OCI-LY7 (cell line): ENCODE measurements around the gene IKZF1. TPM values are rescaled to one million over a fixed set of nuclear protein-coding genes. Genes with fewer than 3 reads are reported as not detected.

Experiments
- BruUV-seq: library from RNA; stranded (reverse); fragments of 400-500 nt; replicated peaks from 2 replicates; lab custom pipeline; 2021; lab: Mats Ljungman, UMichigan
- CTCF ChIA-PET: fragments of 300-600 bp; sonication (Branson Sonifier 250); formaldehyde crosslinking; loops from one replicate; lab custom pipeline; 2022; ENCODE audit warnings: antibody characterized with exemption; ENCODE audit not compliant: unreplicated experiment; lab: Charles Lee
- POLR2A ChIA-PET: fragments of 300-600 bp; sonication (Branson Sonifier 250); formaldehyde crosslinking; loops from one replicate; lab custom pipeline; 2022; ENCODE audit warnings: antibody characterized with exemption; lab: Charles Lee
- DNase-seq: peaks from one replicate; pipeline ENCODE4 v3.0.0-alpha.2; 2015; ENCODE audit warnings: low spot score
- H2AFZ ChIP-seq: fragments of 200-600 bp; sonication (generic), shearing (Covaris generic); 2 replicates; pipeline ENCODE4 v1.6.1; 2014; ENCODE audit warnings: mild to moderate bottlenecking, antibody characterized with exemption, low read length, moderate library complexity
- H3K27ac ChIP-seq: fragments of 200-600 bp; sonication (generic); 2 replicates; pipeline ENCODE4 v1.5.1; 2014; ENCODE audit warnings: mixed run types, low read depth, mild to moderate bottlenecking, moderate library complexity, low read length, inconsistent platforms; ENCODE audit not compliant: poor library complexity, severe bottlenecking
- H3K36me3 ChIP-seq: fragments of 200-600 bp; sonication (generic); 2 replicates; pipeline ENCODE4 v1.6.1; 2014; ENCODE audit warnings: mild to moderate bottlenecking, antibody characterized with exemption, low read length, moderate library complexity, mixed read lengths; ENCODE audit not compliant: insufficient read depth
- H3K4me1 ChIP-seq: fragments of 200-600 bp; sonication (generic); 2 replicates; pipeline ENCODE4 v1.5.1; 2014; ENCODE audit warnings: mild to moderate bottlenecking, low read length; ENCODE audit not compliant: insufficient read depth, poor library complexity, severe bottlenecking
- H3K4me2 ChIP-seq: fragments of 200-600 bp; sonication (generic); 2 replicates; pipeline ENCODE4 v1.6.1; 2014; ENCODE audit warnings: mild to moderate bottlenecking, low read length
- H3K4me3 ChIP-seq: fragments of 200-600 bp; sonication (generic); 2 replicates; pipeline ENCODE4 v1.5.1; 2014; ENCODE audit warnings: mild to moderate bottlenecking, low read depth, low read length; ENCODE audit not compliant: poor library complexity, severe bottlenecking
- H3K79me2 ChIP-seq: fragments of 200-600 bp; sonication (generic); 2 replicates; pipeline ENCODE4 v1.6.1; 2016; ENCODE audit warnings: low read depth, mild to moderate bottlenecking, low read length, moderate library complexity, mixed read lengths; ENCODE audit not compliant: insufficient read depth
- H3K9me2 ChIP-seq: fragments of 200-600 bp; sonication (generic); 2 replicates; pipeline ENCODE4 v1.6.1; 2016; ENCODE audit warnings: mild to moderate bottlenecking, low read length, mixed read lengths; ENCODE audit not compliant: insufficient read depth
- H3K9me3 ChIP-seq: fragments of 200-600 bp; sonication (generic); 2 replicates; pipeline ENCODE4 v1.6.1; 2014; ENCODE audit warnings: mild to moderate bottlenecking, mixed run types, low read length, mixed read lengths
- H4K20me1 ChIP-seq: fragments of 200-600 bp; sonication (generic); 2 replicates; pipeline ENCODE4 v1.6.1; 2014; ENCODE audit warnings: mild to moderate bottlenecking, antibody characterized with exemption, low read length, moderate library complexity, mixed read lengths; ENCODE audit not compliant: insufficient read depth
- CTCF ChIP-seq: fragments of 200-600 bp; sonication (generic); conservative IDR thresholded peaks from 2 replicates; pipeline ENCODE4 v1.5.1; 2014; ENCODE audit warnings: mild to moderate bottlenecking, antibody characterized with exemption, low read length, moderate library complexity, mixed read lengths
- EZH2phosphoT487 ChIP-seq: fragments of 200-600 bp; sonication (generic); IDR thresholded peaks from 2 replicates; pipeline ENCODE4 v1.6.1; 2018; ENCODE audit warnings: low read depth, borderline replicate concordance, mild to moderate bottlenecking, mixed run types, antibody characterized with exemption, low read length, moderate library complexity, mixed read lengths
- intact Hi-C: fragments of 100-400 bp; cut with micrococcal nuclease; formaldehyde crosslinking; loops from one replicate; pipeline ENCODE4 v1.10.0; 2022; ENCODE audit not compliant: unreplicated experiment
- total RNA-seq, 2 experiments: library from RNA; depleted of rRNA in 1 of 2; stranded (reverse); fragments of >200 nt in 1 of 2; shearing (Covaris generic) in 1 of 2; gene quantifications; 2 replicates each; pipeline ENCODE4 v1.2.3, GENCODE V29; 2014 to 2022

The IKZF1 gene
- total RNA-seq, 2 experiments from 2014 or later, result 108 to 161 TPM

- H4K20me1 ChIP-seq, result no peaks in the 10 kb centered on the region
- no peaks in the 10 kb centered on the region for H3K9me3 ChIP-seq
- TF ChIP-seq EZH2phosphoT487 (no peak), CTCF (no peak)
- no peak overlapping the region for H3K27ac ChIP-seq
- BruUV-seq, result no TSS peak
- peaks cover 95% of the 10 kb centered on the region for H3K36me3 ChIP-seq
- POLR2A ChIA-PET, result interaction anchor here (1.3 kb wide), 1 partner anchor 10 kb away, joined by 3 read pairs; no protein-coding TSS in a partner anchor
- no peak overlapping the region for H3K4me2 ChIP-seq
- intact Hi-C loops, result no loop called here
- DNase-seq, result no peak
- H3K79me2 ChIP-seq, result peaks cover 9% of the 10 kb centered on the region; the same call in 1 of the 2 replicates
- no peaks in the 10 kb centered on the region for H3K9me2 ChIP-seq
- CTCF ChIA-PET, result no interaction called here
- no peak overlapping the region for H2AFZ ChIP-seq
- H3K4me1 ChIP-seq, result peaks cover 10% of the 10 kb centered on the region
- H3K4me3 ChIP-seq, result no peak overlapping the region
Observed at GRCh38 chr7:50357426-50357825, 52.9 kb downstream of the IKZF1 start.

- no peak overlapping the region for H3K4me2 ChIP-seq
- H3K9me3 ChIP-seq, result no peaks in the 10 kb centered on the region
- H2AFZ ChIP-seq, result no peak overlapping the region
- ChIA-PET CTCF (no interaction called here), POLR2A (interaction anchor here (0.6 to 2.3 kb wide), 3 partner anchors 11 to 764 kb away, joined by 4 to 6 read pairs (median 5); no protein-coding TSS in a partner anchor)
- H3K79me2 ChIP-seq, result 0 out of 2 replicates have a peak, but pooled peaks cover 1% of the 10 kb centered on the region
- no peak overlapping the region for H3K4me3 ChIP-seq
- H3K4me1 ChIP-seq, result peaks cover 10% of the 10 kb centered on the region
- no peak for DNase-seq
- TF ChIP-seq EZH2phosphoT487 (no peak), CTCF (no peak)
- H4K20me1 ChIP-seq, result no peaks in the 10 kb centered on the region
- intact Hi-C loops, result no loop called here
- no peaks in the 10 kb centered on the region for H3K9me2 ChIP-seq
- BruUV-seq, result no TSS peak
- H3K27ac ChIP-seq, result no peak overlapping the region
- peaks cover 97% of the 10 kb centered on the region for H3K36me3 ChIP-seq
Observed at GRCh38 chr7:50358041-50358705, 53.7 kb downstream of the IKZF1 start.

- TF ChIP-seq EZH2phosphoT487 (no peak), CTCF (no peak)
- Histone ChIP-seq H3K9me2 (no peaks in the 10 kb centered on the region), H3K27ac (no peak overlapping the region), H2AFZ (no peak overlapping the region), H3K4me1 (peaks cover 9% of the 10 kb centered on the region), H4K20me1 (no peaks in the 10 kb centered on the region), H3K9me3 (no peaks in the 10 kb centered on the region), H3K79me2 (no peaks in the 10 kb centered on the region), H3K4me2 (no peak overlapping the region), H3K4me3 (no peak overlapping the region), H3K36me3 (peaks cover 97% of the 10 kb centered on the region)
- intact Hi-C loops, result no loop called here
- DNase-seq, result no peak
- CTCF ChIA-PET, result no interaction called here
- BruUV-seq, result no TSS peak
- POLR2A ChIA-PET, result interaction anchor here (0.6 to 2.3 kb wide), 4 partner anchors 10 to 765 kb away, joined by 3 to 6 read pairs (median 4); no protein-coding TSS in a partner anchor
Observed at GRCh38 chr7:50358779-50359178, 54.3 kb downstream of the IKZF1 start.
